K562 (cell line): ENCODE data around the gene ZSWIM3. TPM values are rescaled to one million over a fixed set of nuclear protein-coding genes. Genes with fewer than 3 reads are reported as not detected.

Experiments used
- ATAC-seq: fragments of 200-7000 bp; cut with Tn5 transposase; 3 replicates; pipeline ENCODE4 v1.9.1; 2020; ENCODE audit warnings: moderate library complexity
- BruUV-seq: library from RNA; stranded (reverse); fragments of 400-500 nt; replicated peaks from 2 replicates; lab custom pipeline; 2021; lab: Mats Ljungman, UMichigan
- CTCF ChIA-PET: fragments of 300-600 bp; formaldehyde crosslinking; extraction: SDS; loops from one replicate; lab custom pipeline; 2021; ENCODE audit warnings: low intra/inter-chr PET ratio; lab: Yijun Ruan, JAX
- POLR2A ChIA-PET: fragments of 300-600, 350-650 bp; sonication (Branson Sonifier 250); formaldehyde crosslinking; extraction: SDS; loops from one replicate; lab custom pipeline; 2021; ENCODE audit warnings: antibody characterized with exemption, inconsistent platforms; lab: Yijun Ruan, JAX
- DNase-seq, 4 experiments: peaks; one replicate each; pipeline versions ENCODE4 v3.0.0 to v3.0.0-alpha.2; 2011 to 2018; ENCODE audit warnings: low spot score in 3 of 4, mixed read lengths in 3 of 4; ENCODE audit errors: extremely low read depth in 1 of 4
- FAIRE-seq: peaks from 2 replicates; lab custom pipeline; 2011; peaks lifted over from hg19 to GRCh38; lab: Jason Lieb, UNC
- H2AFZ ChIP-seq: 2 replicates; pipeline ENCODE4 v1.6.0; 2011; ENCODE audit warnings: low read depth, low read length, control low read depth, inconsistent platforms
- H3K27ac ChIP-seq: fragments of 200-600 bp; 3 replicates; pipeline ENCODE4 v1.8.0; 2011; ENCODE audit warnings: low read depth, mild to moderate bottlenecking, control low read depth, inconsistent platforms, low read length, moderate library complexity, mixed read lengths; ENCODE audit errors: extremely low read depth
- H3K27me3 ChIP-seq, 2 experiments: fragments of 300-600 bp in 1 of 2; 2 replicates in 1 of 2; 3 replicates in 1 of 2; pipeline versions ENCODE4 v1.6.0 to v1.8.0; 2011; ENCODE audit warnings: inconsistent platforms in 2 of 2, low read length in 2 of 2, mild to moderate bottlenecking in 1 of 2, mixed read lengths in 1 of 2, moderate library complexity in 1 of 2; ENCODE audit not compliant: control insufficient read depth in 2 of 2, insufficient read depth in 2 of 2
- H3K36me3 ChIP-seq: fragments of 300-600 bp; 3 replicates; pipeline ENCODE4 v1.8.0; 2011; ENCODE audit warnings: mild to moderate bottlenecking, low read length, inconsistent platforms; ENCODE audit not compliant: control insufficient read depth, insufficient read depth
- H3K4me1 ChIP-seq, 2 experiments: fragments of 200-600 bp in 1 of 2; replicated peaks in 1 of 2; 2 replicates in 1 of 2; 3 replicates in 1 of 2; pipeline versions ENCODE4 v1.5.1 to v1.8.0; 2011; ENCODE audit warnings: inconsistent platforms in 2 of 2, low read length in 2 of 2, mild to moderate bottlenecking in 1 of 2, mixed read lengths in 1 of 2, moderate library complexity in 1 of 2; ENCODE audit not compliant: control insufficient read depth in 2 of 2, insufficient read depth in 2 of 2
- H3K4me2 ChIP-seq: 2 replicates; pipeline ENCODE4 v1.6.1; 2011; ENCODE audit warnings: low read length, control low read depth, inconsistent platforms, mixed read lengths; ENCODE audit not compliant: insufficient read depth
- H3K4me3 ChIP-seq: fragments of 200-600 bp; sonication (generic), shearing (Covaris generic); 2 replicates; pipeline ENCODE4 v1.5.1; 2016; ENCODE audit warnings: control low read depth, inconsistent platforms
- H3K79me2 ChIP-seq: fragments of 200-600 bp; 3 replicates; pipeline ENCODE4 v1.8.0; 2011; ENCODE audit warnings: low read length, inconsistent platforms; ENCODE audit not compliant: control insufficient read depth, insufficient read depth
- H3K9ac ChIP-seq, 2 experiments: 2 replicates each; pipeline versions ENCODE4 v1.6.0 to v1.6.1; 2011; ENCODE audit warnings: low read depth in 2 of 2, low read length in 2 of 2, control low read depth in 1 of 2, inconsistent platforms in 1 of 2, mild to moderate bottlenecking in 1 of 2, mixed read lengths in 1 of 2; ENCODE audit not compliant: insufficient read depth in 1 of 2
- H3K9me1 ChIP-seq: one replicate; pipeline ENCODE4 v1.6.0; 2011; ENCODE audit warnings: inconsistent platforms, mild to moderate bottlenecking, low read length, moderate library complexity; ENCODE audit not compliant: control insufficient read depth, insufficient read depth
- H3K9me3 ChIP-seq: replicated peaks from 2 replicates; pipeline ENCODE4 v1.5.1; 2011; ENCODE audit warnings: low read depth, low read length, inconsistent platforms; ENCODE audit not compliant: control insufficient read depth, insufficient read depth
- H4K20me1 ChIP-seq: replicated peaks from 2 replicates; pipeline ENCODE4 v1.6.1; 2011; ENCODE audit warnings: low read length, inconsistent platforms, mixed read lengths; ENCODE audit not compliant: control insufficient read depth, insufficient read depth
- MTF1 ChIP-seq: fragments of 250-450 bp; sonication (Bioruptor Pico); IDR thresholded peaks from 2 replicates; pipeline ENCODE4 v1.9.0; 2021; ENCODE audit warnings: moderate library complexity, mild to moderate bottlenecking, inconsistent platforms, borderline replicate concordance
- TRIM24 ChIP-seq, 2 experiments: fragments of 450-650 bp; IDR thresholded peaks; 2 replicates each; pipeline ENCODE4 v1.6.1; 2016
- ZNF445 ChIP-seq: fragments of 250-450 bp; sonication (Bioruptor Pico); IDR thresholded peaks from 2 replicates; pipeline ENCODE4 v1.4.0; 2020; ENCODE audit warnings: low read depth, mild to moderate bottlenecking, moderate library complexity
- WGBS: fragments of 100-300 bp; shearing (Covaris generic); methylation state at CpG from one replicate; pipeline ENCODE4 v1.1.6; 2016; ENCODE audit warnings: low coverage, mixed read lengths; ENCODE audit not compliant: insufficient coverage; ENCODE audit errors: missing lambda C conversion rate; 5-methylcytosine and 5-hydroxymethylcytosine counted together
- in situ Hi-C: fragments of 300-500 bp; cut with MboI; formaldehyde crosslinking; loops from 4 replicates; pipeline ENCODE4 v1.15.0; 2018; ENCODE audit warnings: inconsistent platforms, mixed read lengths
- intact Hi-C: fragments of 100-400 bp; cut with micrococcal nuclease; formaldehyde crosslinking; loops from 2 replicates; pipeline ENCODE4 v1.14.2; 2022
- polyA plus RNA-seq, 8 experiments: library from polyadenylated mRNA; depleted of rRNA in 4 of 8; stranded (reverse) in 5 of 8; unstranded in 3 of 8; fragments of >200 nt; fragmentation: Nextera tagmentation in 2 of 8; fragmentation: Illumina TruSeq in 1 of 8; extraction: Ambion mirVana in 2 of 8; extraction: Trizol in 1 of 8; gene quantifications; 2 replicates each; pipeline versions ENCODE4 v1.2.1 to v1.2.3, GENCODE V29; 2011 to 2014; ENCODE audit warnings: inconsistent platforms in 1 of 8, missing spikeins in 1 of 8
- total RNA-seq, 7 experiments: library from RNA; depleted of rRNA in 6 of 7; stranded (reverse); fragments of >200 nt in 6 of 7; fragmentation: Illumina TruSeq in 2 of 7; extraction: Trizol in 2 of 7; gene quantifications; 2 replicates each; pipeline versions ENCODE4 v1.2.1 to v1.2.3, GENCODE V29; 2011 to 2021; ENCODE audit warnings: low replicate concordance in 1 of 7
- TF ChIP-seq, protein P1 (sequence below): fragments of 250-450 bp; sonication (Bioruptor Pico); IDR thresholded peaks from 2 replicates; pipeline ENCODE4 v1.4.0; 2020; ENCODE audit warnings: borderline replicate concordance
- TF ChIP-seq, protein P2 (sequence below): fragments of 200-800 bp; sonication (Bioruptor generic); IDR thresholded peaks from 2 replicates; pipeline ENCODE4 v1.6.1; 2016; ENCODE audit warnings: missing genetic modification characterization, missing compliant biosample characterization

Gene ZSWIM3
- total and polyA plus RNA-seq, 9 of the 15 experiments (the other 6 are each of a cell fraction or from before 2014, with no cell fraction given): 1.7 to 4.3 (median 2.9) TPM

DNA sequence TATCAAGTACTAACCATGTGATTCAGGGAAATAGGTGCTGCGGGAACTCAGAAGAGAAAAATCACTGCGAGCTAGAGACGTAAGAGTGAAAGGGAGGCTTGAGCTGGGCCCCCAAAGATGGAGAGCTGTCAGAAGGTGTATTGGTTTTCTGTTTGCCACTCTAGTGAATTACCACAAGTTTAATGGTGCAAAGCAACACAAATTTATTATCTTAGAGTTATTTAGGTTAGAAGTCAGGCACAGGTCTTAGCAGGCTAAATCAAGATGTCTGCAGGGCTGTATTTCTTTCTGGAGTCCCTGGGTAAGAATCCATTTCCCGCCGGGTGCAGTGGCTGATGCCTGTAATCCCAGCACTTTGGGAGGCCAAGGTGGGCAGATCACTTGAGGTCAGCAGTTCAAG lies 2.5 kb downstream of the ZSWIM3 start:
- DNase-seq (no peak), ATAC-seq (no peak), FAIRE-seq (no peak)
- no peak overlapping the region for H3K9ac ChIP-seq
- no peak overlapping the region for H3K4me3 ChIP-seq
- H3K27me3 ChIP-seq: no peaks in the 10 kb centered on the region
- WGBS: 96% methylated on average over 5 of the region's 5 CpGs
- TF ChIP-seq, protein P1, sequence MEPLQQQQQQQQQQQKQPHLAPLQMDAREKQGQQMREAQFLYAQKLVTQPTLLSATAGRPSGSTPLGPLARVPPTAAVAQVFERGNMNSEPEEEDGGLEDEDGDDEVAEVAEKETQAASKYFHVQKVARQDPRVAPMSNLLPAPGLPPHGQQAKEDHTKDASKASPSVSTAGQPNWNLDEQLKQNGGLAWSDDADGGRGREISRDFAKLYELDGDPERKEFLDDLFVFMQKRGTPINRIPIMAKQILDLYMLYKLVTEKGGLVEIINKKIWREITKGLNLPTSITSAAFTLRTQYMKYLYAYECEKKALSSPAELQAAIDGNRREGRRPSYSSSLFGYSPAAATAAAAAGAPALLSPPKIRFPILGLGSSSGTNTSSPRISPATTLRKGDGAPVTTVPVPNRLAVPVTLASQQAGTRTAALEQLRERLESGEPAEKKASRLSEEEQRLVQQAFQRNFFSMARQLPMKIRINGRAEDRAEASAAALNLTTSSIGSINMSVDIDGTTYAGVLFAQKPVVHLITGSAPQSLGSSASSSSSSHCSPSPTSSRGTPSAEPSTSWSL (CRISPR knock-in tag): no peak
- TF ChIP-seq ZNF445 (CRISPR knock-in tag) (no peak), TRIM24 (IDR thresholded peaks at IDR 0.05) (no peak), MTF1 (CRISPR knock-in tag) (no peak)
- TF ChIP-seq, protein P2, sequence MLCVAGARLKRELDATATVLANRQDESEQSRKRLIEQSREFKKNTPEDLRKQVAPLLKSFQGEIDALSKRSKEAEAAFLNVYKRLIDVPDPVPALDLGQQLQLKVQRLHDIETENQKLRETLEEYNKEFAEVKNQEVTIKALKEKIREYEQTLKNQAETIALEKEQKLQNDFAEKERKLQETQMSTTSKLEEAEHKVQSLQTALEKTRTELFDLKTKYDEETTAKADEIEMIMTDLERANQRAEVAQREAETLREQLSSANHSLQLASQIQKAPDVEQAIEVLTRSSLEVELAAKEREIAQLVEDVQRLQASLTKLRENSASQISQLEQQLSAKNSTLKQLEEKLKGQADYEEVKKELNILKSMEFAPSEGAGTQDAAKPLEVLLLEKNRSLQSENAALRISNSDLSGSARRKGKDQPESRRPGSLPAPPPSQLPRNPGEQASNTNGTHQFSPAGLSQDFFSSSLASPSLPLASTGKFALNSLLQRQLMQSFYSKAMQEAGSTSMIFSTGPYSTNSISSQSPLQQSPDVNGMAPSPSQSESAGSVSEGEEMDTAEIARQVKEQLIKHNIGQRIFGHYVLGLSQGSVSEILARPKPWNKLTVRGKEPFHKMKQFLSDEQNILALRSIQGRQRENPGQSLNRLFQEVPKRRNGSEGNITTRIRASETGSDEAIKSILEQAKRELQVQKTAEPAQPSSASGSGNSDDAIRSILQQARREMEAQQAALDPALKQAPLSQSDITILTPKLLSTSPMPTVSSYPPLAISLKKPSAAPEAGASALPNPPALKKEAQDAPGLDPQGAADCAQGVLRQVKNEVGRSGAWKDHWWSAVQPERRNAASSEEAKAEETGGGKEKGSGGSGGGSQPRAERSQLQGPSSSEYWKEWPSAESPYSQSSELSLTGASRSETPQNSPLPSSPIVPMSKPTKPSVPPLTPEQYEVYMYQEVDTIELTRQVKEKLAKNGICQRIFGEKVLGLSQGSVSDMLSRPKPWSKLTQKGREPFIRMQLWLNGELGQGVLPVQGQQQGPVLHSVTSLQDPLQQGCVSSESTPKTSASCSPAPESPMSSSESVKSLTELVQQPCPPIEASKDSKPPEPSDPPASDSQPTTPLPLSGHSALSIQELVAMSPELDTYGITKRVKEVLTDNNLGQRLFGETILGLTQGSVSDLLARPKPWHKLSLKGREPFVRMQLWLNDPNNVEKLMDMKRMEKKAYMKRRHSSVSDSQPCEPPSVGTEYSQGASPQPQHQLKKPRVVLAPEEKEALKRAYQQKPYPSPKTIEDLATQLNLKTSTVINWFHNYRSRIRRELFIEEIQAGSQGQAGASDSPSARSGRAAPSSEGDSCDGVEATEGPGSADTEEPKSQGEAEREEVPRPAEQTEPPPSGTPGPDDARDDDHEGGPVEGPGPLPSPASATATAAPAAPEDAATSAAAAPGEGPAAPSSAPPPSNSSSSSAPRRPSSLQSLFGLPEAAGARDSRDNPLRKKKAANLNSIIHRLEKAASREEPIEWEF: no peak
- BruUV-seq: no TSS peak
- H3K9me1 ChIP-seq: no peaks in the 10 kb centered on the region
- intact Hi-C loops: no loop called here
- H3K27ac ChIP-seq: no peak overlapping the region
- CTCF ChIA-PET: no interaction called here
- in situ Hi-C loops: no loop called here
- no peaks in the 10 kb centered on the region for H3K9me3 ChIP-seq
- H3K36me3 ChIP-seq: peaks cover under 1% of the 10 kb centered on the region; the same call in 1 of the 3 replicates
- no peak overlapping the region for H3K4me2 ChIP-seq
- H3K4me1 ChIP-seq: peaks cover 20 to 28% of the 10 kb centered on the region in 2 experiments
- POLR2A ChIA-PET: no interaction called here
- no peaks in the 10 kb centered on the region for H4K20me1 ChIP-seq
- no peak overlapping the region for H2AFZ ChIP-seq
- peaks cover 24% of the 10 kb centered on the region for H3K79me2 ChIP-seq
